H1 (cell line): Measurements from ENCODE around the gene MAP2K2. TPM values are rescaled to one million over a fixed set of nuclear protein-coding genes. Genes with fewer than 3 reads are reported as not detected.

Experiments used
- CTCF ChIA-PET: fragments of 300-600 bp; sonication (Branson Sonifier 250); formaldehyde crosslinking; loops from one replicate; lab custom pipeline; 2021; ENCODE audit not compliant: partially characterized antibody; lab: Charles Lee
- POLR2A ChIA-PET: fragments of 300-600 bp; sonication (Branson Sonifier 250); formaldehyde crosslinking; loops from one replicate; lab custom pipeline; 2021; ENCODE audit warnings: inconsistent platforms; ENCODE audit not compliant: partially characterized antibody; lab: Charles Lee
- DNase-seq, 2 experiments: peaks; one replicate each; pipeline versions ENCODE4 v3.0.0 to v3.0.0-alpha.2; 2010 to 2022; ENCODE audit warnings: low spot score in 2 of 2, low read depth in 1 of 2, mixed read lengths in 1 of 2
- FAIRE-seq: peaks from 2 replicates; lab custom pipeline; 2011; peaks lifted over from hg19 to GRCh38; lab: Jason Lieb, UNC
- H2AFZ ChIP-seq: 2 replicates; pipeline ENCODE4 v1.8.1; 2012; ENCODE audit warnings: low read length, inconsistent platforms
- H2AK5ac ChIP-seq: 2 replicates; pipeline ENCODE4 v1.6.1; 2013; ENCODE audit warnings: low read depth, low read length
- H2BK120ac ChIP-seq: replicated peaks from 2 replicates; pipeline ENCODE3; 2013; ENCODE audit warnings: low read depth, low read length, inconsistent platforms
- H2BK12ac ChIP-seq: 2 replicates; pipeline ENCODE4 v1.6.1; 2013; ENCODE audit warnings: low read depth, low read length
- H2BK15ac ChIP-seq: 2 replicates; pipeline ENCODE4 v1.6.1; 2013; ENCODE audit warnings: low read length
- H2BK20ac ChIP-seq: 2 replicates; pipeline ENCODE4 v1.6.1; 2013; ENCODE audit warnings: low read length
- H2BK5ac ChIP-seq: 2 replicates; pipeline ENCODE4 v1.6.1; 2013; ENCODE audit warnings: low read depth, low read length
- H3K14ac ChIP-seq: 2 replicates; pipeline ENCODE4 v1.6.1; 2013; ENCODE audit warnings: inconsistent platforms; ENCODE audit not compliant: insufficient read length
- H3K18ac ChIP-seq: 2 replicates; pipeline ENCODE4 v1.6.1; 2013; ENCODE audit warnings: low read length; ENCODE audit errors: extremely low read depth
- H3K23ac ChIP-seq: 2 replicates; pipeline ENCODE4 v1.6.1; 2013; ENCODE audit warnings: inconsistent platforms; ENCODE audit not compliant: insufficient read length
- H3K23me2 ChIP-seq: 2 replicates; pipeline ENCODE4 v1.6.1; 2013; ENCODE audit warnings: low read depth, low read length
- H3K27ac ChIP-seq: 2 replicates; pipeline ENCODE4 v1.6.1; 2011; ENCODE audit warnings: low read depth, low read length, inconsistent platforms
- H3K27me3 ChIP-seq, 4 experiments: replicated peaks in 1 of 4; 1 replicate in 1 of 4; 2 replicates in 3 of 4; pipeline versions ENCODE4 v1.6.1 to v1.8.1; 2011 to 2013; ENCODE audit warnings: low read length in 3 of 4, mild to moderate bottlenecking in 3 of 4, inconsistent platforms in 2 of 4, mixed read lengths in 2 of 4, moderate library complexity in 1 of 4; ENCODE audit not compliant: control insufficient read depth in 3 of 4, insufficient read depth in 3 of 4; ENCODE audit errors: extremely low read depth in 1 of 4
- H3K36me3 ChIP-seq, 4 experiments: 2 replicates each; pipeline versions ENCODE4 v1.6.1 to v1.8.1; 2011 to 2013; ENCODE audit warnings: mild to moderate bottlenecking in 4 of 4, low read length in 3 of 4, moderate library complexity in 2 of 4, control low read depth in 1 of 4, inconsistent platforms in 1 of 4; ENCODE audit not compliant: insufficient read depth in 4 of 4, control insufficient read depth in 2 of 4
- H3K4ac ChIP-seq: replicated peaks from 2 replicates; pipeline ENCODE3; 2013; ENCODE audit warnings: low read length, low read depth, mixed read lengths, inconsistent platforms; ENCODE audit not compliant: insufficient read length
- H3K4me1 ChIP-seq, 4 experiments: replicated peaks in 1 of 4; 1 replicate in 1 of 4; 2 replicates in 3 of 4; pipeline versions ENCODE4 v1.6.1 to v1.8.1; 2011 to 2013; ENCODE audit warnings: low read length in 3 of 4, inconsistent platforms in 2 of 4, mixed read lengths in 1 of 4; ENCODE audit not compliant: insufficient read depth in 4 of 4, control insufficient read depth in 3 of 4
- H3K4me2 ChIP-seq, 2 experiments: 2 replicates each; pipeline versions ENCODE4 v1.6.1 to v1.8.1; 2011 to 2013; ENCODE audit warnings: low read depth in 2 of 2, low read length in 2 of 2, control low read depth in 1 of 2, inconsistent platforms in 1 of 2, mild to moderate bottlenecking in 1 of 2; ENCODE audit not compliant: insufficient read depth in 1 of 2
- H3K4me3 ChIP-seq, 4 experiments: fragments of 200-600, 300-600 bp in 1 of 4; sonication (generic), shearing (Covaris generic), sonication (Bioruptor Twin) in 1 of 4; 2 replicates each; pipeline versions ENCODE4 v1.5.1 to v1.8.1; 2011 to 2016; ENCODE audit warnings: low read length in 4 of 4, low read depth in 3 of 4, control low read depth in 2 of 4, inconsistent platforms in 2 of 4, mild to moderate bottlenecking in 2 of 4, mixed read lengths in 1 of 4, moderate library complexity in 1 of 4; ENCODE audit not compliant: insufficient read depth in 2 of 4; ENCODE audit errors: extremely low read depth in 1 of 4
- H3K56ac ChIP-seq: replicated peaks from 2 replicates; pipeline ENCODE3; 2013; ENCODE audit warnings: low read depth, mild to moderate bottlenecking, mixed read lengths, low read length, inconsistent platforms; ENCODE audit not compliant: insufficient read length
- H3K79me1 ChIP-seq: 2 replicates; pipeline ENCODE4 v1.6.1; 2013; ENCODE audit warnings: low read depth, low read length, control low read depth
- H3K79me2 ChIP-seq, 2 experiments: 2 replicates each; pipeline versions ENCODE4 v1.6.1 to v1.8.1; 2012 to 2013; ENCODE audit warnings: low read length in 2 of 2, mild to moderate bottlenecking in 2 of 2, inconsistent platforms in 1 of 2; ENCODE audit not compliant: insufficient read depth in 2 of 2, control insufficient read depth in 1 of 2
- H3K9ac ChIP-seq, 4 experiments: replicated peaks in 1 of 4; 1 replicate in 1 of 4; 2 replicates in 3 of 4; pipeline versions ENCODE4 v1.6.1 to v1.8.1; 2011 to 2013; ENCODE audit warnings: low read depth in 3 of 4, low read length in 3 of 4, control low read depth in 2 of 4, mild to moderate bottlenecking in 2 of 4, moderate library complexity in 2 of 4, inconsistent platforms in 1 of 4; ENCODE audit errors: extremely low read depth in 1 of 4
- H3K9me3 ChIP-seq, 2 experiments: 2 replicates each; pipeline versions ENCODE4 v1.6.1 to v1.8.1; 2012 to 2013; ENCODE audit warnings: mild to moderate bottlenecking in 2 of 2, moderate library complexity in 2 of 2, control low read depth in 1 of 2, inconsistent platforms in 1 of 2, low read depth in 1 of 2, low read length in 1 of 2, mixed read lengths in 1 of 2; ENCODE audit not compliant: insufficient read depth in 2 of 2
- H4K20me1 ChIP-seq, 2 experiments: replicated peaks in 1 of 2; 2 replicates each; pipeline versions ENCODE3 to v1.8.1; 2011 to 2013; ENCODE audit warnings: inconsistent platforms in 2 of 2, low read length in 2 of 2, mild to moderate bottlenecking in 1 of 2; ENCODE audit not compliant: insufficient read depth in 2 of 2, control insufficient read depth in 1 of 2
- H4K5ac ChIP-seq: 2 replicates; pipeline ENCODE4 v1.6.1; 2013; ENCODE audit warnings: low read length, low read depth, mixed read lengths, inconsistent platforms; ENCODE audit not compliant: insufficient read length
- H4K8ac ChIP-seq: 2 replicates; pipeline ENCODE4 v1.8.0; 2013; ENCODE audit warnings: mild to moderate bottlenecking, moderate library complexity, low read length, inconsistent platforms; ENCODE audit not compliant: insufficient read depth; ENCODE audit errors: extremely low read depth
- H4K91ac ChIP-seq: replicated peaks from 2 replicates; pipeline ENCODE3; 2013; ENCODE audit warnings: low read length, mixed read lengths, inconsistent platforms; ENCODE audit not compliant: insufficient read length
- BRCA1 ChIP-seq: IDR thresholded peaks from 2 replicates; pipeline ENCODE4 v1.6.1; 2012; ENCODE audit warnings: low read depth, low read length, improper control_type of control experiment
- CBX8 ChIP-seq: fragments of 300-800, 300-1000 bp; sonication (generic); IDR thresholded peaks from 2 replicates; pipeline ENCODE4 v1.7.1; 2016; ENCODE audit warnings: low read depth, low read length, borderline replicate concordance
- CHD1 ChIP-seq: IDR thresholded peaks from 2 replicates; pipeline ENCODE4 v1.6.1; 2012; ENCODE audit warnings: low read depth, low read length, improper control_type of control experiment
- JUND ChIP-seq: IDR thresholded peaks from 2 replicates; pipeline ENCODE4 v1.6.1; 2011; ENCODE audit warnings: mild to moderate bottlenecking, improper control_type of control experiment, low read length
- KDM4A ChIP-seq: IDR thresholded peaks from one replicate; pipeline ENCODE4 v1.7.1; 2012; ENCODE audit warnings: low read depth, mild to moderate bottlenecking, moderate library complexity, low read length, inconsistent platforms; ENCODE audit not compliant: severe bottlenecking
- NANOG ChIP-seq: IDR thresholded peaks from 2 replicates; pipeline ENCODE4 v1.6.1; 2011; ENCODE audit warnings: low read length, low read depth, mild to moderate bottlenecking, inconsistent platforms; ENCODE audit not compliant: insufficient read depth, poor library complexity, severe bottlenecking
- NRF1 ChIP-seq: IDR thresholded peaks from 2 replicates; pipeline ENCODE4 v1.6.1; 2011; ENCODE audit warnings: mild to moderate bottlenecking, low read depth, low read length, improper control_type of control experiment
- RFX5 ChIP-seq: IDR thresholded peaks from 2 replicates; pipeline ENCODE4 v1.6.1; 2011; ENCODE audit warnings: low read depth, low read length, improper control_type of control experiment, borderline replicate concordance
- RNF2 ChIP-seq: fragments of 200-900, 300-1000 bp; sonication (generic); IDR thresholded peaks from 2 replicates; pipeline ENCODE4 v1.7.1; 2016; ENCODE audit warnings: borderline replicate concordance, low read depth, mild to moderate bottlenecking, antibody characterized with exemption, low read length; ENCODE audit not compliant: poor library complexity, severe bottlenecking; ENCODE audit errors: missing control alignments
- RXRA ChIP-seq: IDR thresholded peaks from 2 replicates; pipeline ENCODE4 v1.6.1; 2011; ENCODE audit warnings: low read depth, mild to moderate bottlenecking, low read length, moderate library complexity; ENCODE audit not compliant: insufficient read depth
- YY1 ChIP-seq: IDR thresholded peaks from 2 replicates; pipeline ENCODE4 v1.6.1; 2011; ENCODE audit warnings: low read depth, mild to moderate bottlenecking, low read length
- WGBS, 2 experiments: shearing (Covaris generic) in 1 of 2; methylation state at CpG; one replicate each; pipeline versions ENCODE4 v1.1.6 to v1.1.7; 2013 to 2015; ENCODE audit warnings: low lambda C conversion rate in 2 of 2, mixed read lengths in 2 of 2, inconsistent platforms in 1 of 2, low coverage in 1 of 2, missing lambda C conversion rate in 1 of 2; ENCODE audit not compliant: insufficient replicate concordance in 2 of 2, insufficient coverage in 1 of 2, insufficient read length in 1 of 2; ENCODE audit errors: extremely low coverage in 1 of 2, missing lambda C conversion rate in 1 of 2; 5-methylcytosine and 5-hydroxymethylcytosine counted together
- polyA plus RNA-seq, 7 experiments: library from polyadenylated mRNA; depleted of rRNA in 3 of 7; stranded (reverse) in 5 of 7; unstranded in 2 of 7; fragments of >200 nt in 5 of 7; fragments of 200-250 nt in 2 of 7; gene quantifications; 1 replicate in 5 of 7; 2 replicates in 1 of 7; 4 replicates in 1 of 7; pipeline versions ENCODE4 v1.2.1 to v1.2.3, GENCODE V29; 2011 to 2013; ENCODE audit warnings: missing spikeins in 2 of 7, mixed read lengths in 2 of 7
- total RNA-seq: library from RNA; stranded (reverse); fragmentation: NEBNext Ultra II Directional; extraction: Animal tissue kit (Norgen Biotek cat#: 25700); gene quantifications from 2 replicates; pipeline ENCODE4 v1.2.1, GENCODE V29; 2021

Gene MAP2K2
- total and polyA plus RNA-seq, 2 of the 8 experiments (the other 6 are each of a cell fraction or from before 2014, with no cell fraction given), result 111 to 162 TPM

GRCh38 chr19:4109626-4109945 lies 14.3 kb downstream of the MAP2K2 start:
- Histone ChIP-seq H2AK5ac (no peak overlapping the region), H2BK15ac (no peak overlapping the region), H3K23ac (no peak overlapping the region), H3K4me3 (no peak overlapping the region), H2BK20ac (no peak overlapping the region), H2AFZ (no peak overlapping the region), H3K27ac (no peak overlapping the region), H4K5ac (no peak overlapping the region), H3K9me3 (peaks cover 0 to 5% of the 10 kb centered on the region in 2 experiments; a peak in 1 of 4 replicates), H3K4ac (no peak overlapping the region), H4K8ac (no peak overlapping the region), H3K27me3 (no peaks in the 10 kb centered on the region), H3K79me1 (peaks cover 7% of the 10 kb centered on the region), H3K4me1 (no peaks in the 10 kb centered on the region), H3K56ac (no peak overlapping the region), H2BK12ac (no peak overlapping the region), H2BK120ac (no peak overlapping the region), H3K9ac (no peak overlapping the region), H3K4me2 (no peak overlapping the region), H2BK5ac (no peak overlapping the region), H3K79me2 (no peaks in the 10 kb centered on the region; a peak in 1 of 4 replicates), H3K18ac (no peak overlapping the region), H4K91ac (no peak overlapping the region), H4K20me1 (peaks cover 7 to 14% of the 10 kb centered on the region in 2 experiments), H3K36me3 (peaks cover 7 to 67% (median 34%) of the 10 kb centered on the region in 4 experiments), H3K23me2 (no peaks in the 10 kb centered on the region), H3K14ac (no peak overlapping the region)
- ChIA-PET CTCF (interaction anchor here (0.6 to 1.8 kb wide), 3 partner anchors 10 to 103 kb away, joined by 3 to 12 read pairs (median 3); no protein-coding TSS in a partner anchor), POLR2A (interaction anchor here (1.1 to 1.8 kb wide), 5 partner anchors 13 to 126 kb away, joined by 3 to 8 read pairs (median 3); partner anchors contain the start of gene EEF2)
- WGBS, 2 experiments, result 92% methylated on average over 6 of the region's 6 CpGs; no CpG with 5 or more reads in 1 of the 2 experiments
- FAIRE-seq, result no peak
- DNase-seq, result no peak
- TF ChIP-seq NRF1, result no peak
- TF ChIP-seq NANOG, result no peak
- TF ChIP-seq YY1, result no peak
- no peak for TF ChIP-seq JUND
- TF ChIP-seq RNF2, result no peak
- TF ChIP-seq CHD1, result no peak
- no peak for TF ChIP-seq RFX5
- TF ChIP-seq BRCA1, result no peak
- no peak for TF ChIP-seq KDM4A
- TF ChIP-seq RXRA, result no peak
- no peak for TF ChIP-seq CBX8
